NB4 (cell line): Measurements from ENCODE around the gene DBH.

Experiments used
- CTCF ChIP-seq: IDR thresholded peaks from one replicate; pipeline ENCODE4 v1.5.1; 2012; ENCODE audit warnings: low read depth, low read length
- MAX ChIP-seq: IDR thresholded peaks from 2 replicates; pipeline ENCODE4 v1.6.1; 2011; ENCODE audit warnings: low read depth, low read length
- POLR2A ChIP-seq: IDR thresholded peaks from 2 replicates; pipeline ENCODE4 v1.6.1; 2011; ENCODE audit warnings: mild to moderate bottlenecking; ENCODE audit not compliant: insufficient read length; ENCODE audit errors: extremely low read depth

DNA sequence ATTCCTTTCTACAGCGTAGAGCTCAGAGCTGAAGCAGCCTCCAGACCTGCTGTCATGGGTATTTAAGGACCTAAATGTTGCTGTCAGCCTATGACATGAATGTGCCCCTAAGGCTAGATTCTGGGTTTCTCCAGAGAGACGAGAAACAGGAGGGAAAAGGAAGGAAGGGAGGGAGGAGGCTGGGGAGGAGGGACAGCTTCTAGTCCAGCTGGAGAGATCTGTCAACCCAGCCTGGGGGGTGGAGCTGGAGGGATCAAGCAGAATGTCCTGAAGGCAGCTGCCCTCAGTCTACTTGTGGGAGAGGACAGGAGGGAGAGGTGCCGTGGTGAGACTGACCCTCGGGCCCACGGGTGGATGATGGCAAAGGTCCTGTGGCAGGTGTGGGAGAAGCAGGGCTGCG is 1.1 kb upstream of the DBH start:
- TF ChIP-seq CTCF (no peak), POLR2A (no peak), MAX (no peak)
